HG03469 (cell line): ENCODE results near the gene LRRC37B.
"Not testable (repeated sequence)": the region's sequence is repeated elsewhere in the genome, so short reads cannot be mapped to it uniquely, and the experiment has no call there.

ENCODE experiments used
- ATAC-seq: cut with Tn5 transposase; IDR thresholded peaks from one replicate; pipeline ENCODE4 v1.9.1; 2021; ENCODE audit warnings: mild to moderate bottlenecking, moderate library complexity, moderate number of reproducible peaks; ENCODE audit not compliant: unreplicated experiment

The LRRC37B gene

DNA sequence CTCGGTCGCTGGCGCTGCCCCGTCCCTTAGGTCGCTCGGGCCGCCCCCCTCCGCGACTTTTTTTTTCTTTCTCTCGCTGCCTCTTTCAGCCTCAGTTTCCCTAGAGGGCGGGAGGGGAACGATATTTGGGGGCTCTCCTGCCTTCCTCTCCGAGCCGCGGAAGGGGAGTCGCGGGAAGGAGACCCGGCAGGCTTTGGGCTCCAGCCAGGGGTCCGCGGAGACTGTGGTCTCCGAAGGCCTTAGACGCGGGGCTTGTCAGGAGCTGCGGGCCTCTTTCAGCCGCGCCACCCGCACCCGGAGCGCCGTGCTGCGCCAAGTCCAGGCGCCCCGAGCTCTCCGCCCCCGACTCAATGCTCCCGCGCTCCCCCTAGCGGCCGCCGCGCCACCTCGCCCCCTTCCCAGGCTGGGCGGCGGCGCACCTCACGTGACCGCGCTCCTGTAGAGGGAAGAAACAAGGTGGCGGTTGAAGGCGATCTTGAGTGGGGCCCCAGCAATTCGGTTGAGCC, at the start of gene LRRC37B:
TSS of gene LRRC37B (plus strand) at position 427 of the 506 bp plus-strand sequence. CDS start 14,010 bp downstream, outside the sequence.
- ATAC-seq: no peak

GRCh38 chr17:31964131-31964530, 43.1 kb upstream of the LRRC37B start:
- ATAC-seq: not testable (repeated sequence)

DNA sequence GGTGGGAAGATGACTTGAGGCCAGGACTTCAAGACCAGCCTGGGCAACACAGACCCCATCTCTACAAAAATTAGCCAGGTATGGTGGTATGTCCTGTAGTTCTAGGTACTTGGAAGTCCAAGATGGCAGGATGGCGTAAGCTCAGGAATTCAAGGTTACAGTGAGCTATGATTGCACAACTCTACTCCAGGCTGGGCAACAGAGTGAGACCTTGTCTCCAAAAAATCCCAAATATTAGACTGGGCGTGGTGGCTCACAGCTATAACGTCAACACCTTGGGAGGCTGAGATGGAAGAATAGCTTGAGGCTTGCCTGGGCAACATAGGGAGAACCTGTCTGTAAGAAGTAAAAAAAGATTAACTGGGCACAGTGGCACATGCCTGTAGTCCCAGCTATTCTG, 39.5 kb upstream of the LRRC37B start:
- ATAC-seq: no peak

GRCh38 chr17:31970416-31970815, 36.8 kb upstream of the LRRC37B start:
- not testable (repeated sequence) for ATAC-seq

DNA sequence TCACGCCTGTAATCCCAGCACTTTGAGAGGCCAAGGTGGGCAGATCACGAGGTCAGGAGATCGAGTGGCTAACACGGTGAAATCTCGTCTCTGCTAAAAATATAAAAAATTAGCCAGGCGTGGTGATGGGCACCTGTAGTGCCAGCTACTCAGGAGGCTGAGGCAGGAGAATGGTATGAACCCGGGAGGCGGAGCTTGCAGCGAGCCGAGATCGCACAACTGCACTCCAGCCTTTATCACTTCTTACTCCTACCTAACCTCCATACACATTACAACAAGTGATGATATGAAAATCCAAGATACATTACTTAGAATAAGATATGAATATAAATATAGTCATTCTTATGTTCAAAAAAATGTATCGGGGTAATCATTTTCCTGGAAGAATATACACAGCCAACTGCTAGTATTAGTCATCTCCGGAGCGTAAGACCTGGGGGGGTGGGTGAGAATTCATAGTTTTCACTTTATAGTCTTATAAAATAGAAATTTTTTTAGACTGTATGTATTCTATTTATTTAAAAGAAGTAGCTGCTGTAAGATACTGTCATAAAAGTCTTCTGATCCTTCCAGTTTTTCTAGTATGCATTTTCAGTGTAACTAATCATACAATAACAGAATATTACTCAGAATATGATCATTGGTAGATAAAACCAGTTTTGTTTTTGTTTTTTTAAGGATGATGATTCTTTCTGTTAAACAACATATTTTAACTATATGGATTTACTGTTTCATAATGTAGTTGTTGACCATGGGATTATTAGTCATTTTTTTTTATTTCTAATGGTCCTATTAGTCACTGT, 32.7 kb upstream of the LRRC37B start:
- ATAC-seq: not testable (repeated sequence)

DNA sequence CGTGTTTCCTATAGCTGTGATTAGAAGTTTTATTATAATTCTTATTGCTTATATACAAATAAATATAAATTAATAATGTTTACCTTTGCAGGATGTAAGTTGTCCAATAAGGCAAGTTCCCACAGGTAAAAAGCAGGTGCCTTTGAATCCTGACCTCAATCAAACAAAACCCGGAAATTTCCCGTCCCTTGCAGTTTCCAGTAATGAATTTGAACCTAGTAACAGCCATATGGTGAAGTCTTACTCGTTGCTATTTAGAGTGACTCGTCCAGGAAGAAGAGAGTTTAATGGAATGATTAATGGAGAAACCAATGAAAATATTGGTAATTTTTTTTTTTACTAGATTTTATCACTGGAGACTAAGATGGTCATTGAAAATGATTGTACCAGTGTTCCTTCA, 31.8 kb upstream of the LRRC37B start:
- not testable (repeated sequence) for ATAC-seq

DNA sequence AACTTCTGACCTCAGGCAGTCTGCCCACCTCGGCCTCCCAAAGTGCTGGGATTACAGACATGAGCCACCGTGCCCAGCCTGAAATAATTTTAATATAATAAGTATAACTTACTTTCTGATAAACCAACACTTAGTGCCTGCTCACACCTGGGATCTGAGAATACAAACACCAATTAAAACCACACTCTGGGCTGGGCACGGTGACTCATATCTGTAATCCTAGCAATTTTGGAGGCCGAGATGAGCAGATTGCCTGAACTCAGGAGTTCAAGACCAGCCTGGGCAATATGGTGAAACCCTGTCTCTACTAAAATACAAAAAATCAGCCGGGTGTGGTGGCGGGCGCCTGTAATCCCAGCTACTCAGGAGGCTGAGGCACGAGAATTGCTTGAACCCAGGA, 15.4 kb upstream of the LRRC37B start:
- ATAC-seq: not testable (repeated sequence)

- no peak for ATAC-seq
Observed at GRCh38 chr17:31997005-31997404, 10.2 kb upstream of the LRRC37B start.

GRCh38 chr17:32007463-32008298, 498 bp downstream of the LRRC37B start:
- ATAC-seq: no peak

GRCh38 chr17:32009262-32009542, 2.0 kb downstream of the LRRC37B start:
- no peak for ATAC-seq

- no peak for ATAC-seq
Observed at GRCh38 chr17:32010114-32010513, 2.9 kb downstream of the LRRC37B start.

DNA sequence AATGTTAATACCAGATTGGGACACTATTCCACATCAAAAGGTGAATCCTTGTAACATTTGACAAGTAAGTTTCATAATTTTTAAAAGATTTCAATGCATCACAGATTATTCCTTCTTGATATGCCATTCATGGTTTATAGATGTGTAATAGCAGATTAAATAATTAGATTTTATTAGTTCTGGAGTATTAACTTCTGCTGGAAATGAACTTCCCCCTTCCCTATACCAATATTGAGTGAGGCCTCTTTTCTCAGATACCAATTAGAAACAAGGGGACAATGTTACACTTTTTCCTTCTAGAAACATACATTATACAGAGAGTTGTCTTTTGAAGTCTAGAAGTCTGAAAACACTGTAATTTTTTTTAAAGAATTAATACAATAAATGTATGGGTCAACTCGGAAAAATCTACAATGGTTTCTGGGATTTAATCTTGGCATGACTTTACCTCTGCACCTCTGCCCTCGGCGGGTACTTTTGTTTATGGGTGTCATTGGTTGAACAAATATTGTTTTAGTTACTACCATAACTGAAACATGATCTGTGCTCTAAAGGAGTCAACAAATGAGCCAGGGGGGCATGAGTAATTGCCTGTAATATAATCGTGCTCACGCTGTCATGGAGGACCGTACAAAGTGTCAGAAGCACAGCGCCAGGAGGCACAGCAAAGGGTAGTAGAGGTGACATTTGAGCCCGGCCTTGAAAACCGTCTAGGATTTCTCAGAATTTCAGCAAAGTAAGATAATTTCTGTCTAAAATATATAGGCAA, 8.2 kb downstream of the LRRC37B start:
- no peak for ATAC-seq

- no peak for ATAC-seq
Observed at GRCh38 chr17:32016231-32016630, 9.0 kb downstream of the LRRC37B start.

DNA sequence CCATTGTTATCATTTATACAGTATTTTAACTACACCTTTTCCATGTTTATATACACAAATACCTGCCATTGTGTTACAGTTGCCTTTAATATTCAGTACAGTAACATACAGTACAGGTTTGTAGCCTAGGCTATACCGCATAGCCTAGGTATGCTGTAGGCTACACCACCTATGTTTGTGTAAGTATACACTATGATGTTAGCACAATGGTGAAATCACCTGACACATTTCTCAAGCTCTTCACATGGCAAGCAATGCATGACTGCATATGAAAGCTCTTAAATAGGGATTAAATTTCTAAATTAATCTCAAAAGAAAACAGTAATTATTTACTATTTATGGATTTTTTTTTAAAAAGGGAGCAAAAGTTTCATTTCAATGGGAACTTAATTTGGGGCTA, 12.0 kb downstream of the LRRC37B start:
- no peak for ATAC-seq

GRCh38 chr17:32020943-32021614, 13.9 kb downstream of the LRRC37B start:
- no peak for ATAC-seq

DNA sequence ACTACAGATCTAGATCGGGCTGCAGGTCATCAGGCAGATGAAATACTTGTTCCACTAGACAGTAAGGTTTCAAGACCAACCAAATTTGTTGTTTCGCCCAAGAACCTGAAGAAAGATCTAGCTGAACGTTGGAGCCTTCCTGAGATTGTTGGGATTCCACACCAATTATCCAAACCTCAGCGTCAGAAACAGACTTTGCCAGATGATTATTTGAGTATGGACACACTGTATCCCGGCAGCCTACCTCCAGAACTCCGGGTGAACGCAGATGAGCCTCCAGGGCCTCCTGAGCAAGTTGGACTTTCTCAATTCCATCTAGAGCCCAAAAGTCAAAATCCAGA, 14.4 kb downstream of the LRRC37B start:
- no peak for ATAC-seq

DNA sequence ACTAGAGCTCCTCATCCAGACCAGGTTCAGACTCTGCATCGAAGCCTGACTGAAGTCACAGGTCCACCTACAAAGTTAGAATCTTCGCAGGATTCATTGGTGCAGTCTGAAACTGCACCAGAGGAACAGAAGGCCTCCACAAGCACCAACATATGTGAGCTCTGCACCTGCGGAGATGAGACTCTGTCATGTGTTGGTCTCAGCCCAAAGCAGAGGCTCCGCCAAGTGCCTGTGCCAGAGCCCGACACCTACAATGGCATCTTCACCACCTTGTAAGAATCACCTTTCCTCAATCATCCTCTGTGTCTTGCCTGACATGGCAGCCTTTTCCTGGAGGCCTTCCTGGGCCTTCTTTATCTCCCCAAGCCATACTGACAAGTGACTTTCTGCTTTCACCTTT, 15.4 kb downstream of the LRRC37B start:
- not testable (repeated sequence) for ATAC-seq

DNA sequence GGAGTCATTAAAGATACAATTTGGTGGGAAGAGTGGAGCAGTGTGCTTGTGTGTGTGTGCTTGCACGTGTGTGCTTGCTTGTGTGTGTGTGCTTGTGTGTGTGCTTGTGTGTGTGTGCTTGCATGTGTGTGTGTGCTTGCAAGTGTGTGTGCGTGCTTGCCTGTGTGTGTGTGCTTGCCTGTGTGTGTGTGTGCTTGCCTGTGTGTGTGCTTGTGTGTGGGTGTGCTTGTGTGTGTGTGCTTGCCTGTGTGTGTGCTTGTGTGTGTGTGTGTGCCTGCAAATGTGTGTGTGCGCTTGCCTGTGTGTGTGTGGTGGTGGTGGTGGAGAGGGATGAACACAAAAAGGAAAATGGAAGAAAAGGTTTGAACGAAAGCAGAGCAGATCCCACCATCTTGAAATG, 20.1 kb downstream of the LRRC37B start:
- not testable (repeated sequence) for ATAC-seq

GRCh38 chr17:32033223-32033622, 26.0 kb downstream of the LRRC37B start:
- ATAC-seq: no peak

- not testable (repeated sequence) for ATAC-seq
Observed at GRCh38 chr17:32033812-32034211, 26.6 kb downstream of the LRRC37B start.

- not testable (repeated sequence) for ATAC-seq
Observed at GRCh38 chr17:32040246-32040645, 33.1 kb downstream of the LRRC37B start.
